ENCODE measurements around the gene PHB1.
"Not testable (repeated sequence)": the region's sequence is repeated elsewhere in the genome, so short reads cannot be mapped to it uniquely, and the experiment has no call there.

PHB1 gene

GRCh38 chr17:49365667-49366066 is 49.0 kb downstream of the PHB1 start:
- H3K27me3 ChIP-seq (ENCODE audit: control insufficient read depth, insufficient read depth, low read length), result no peaks in the 10 kb centered on the region
- H3K9me3 ChIP-seq (ENCODE audit: control insufficient read depth, low read depth, low read length), result no peaks in the 10 kb centered on the region
- no peak overlapping the region for H3K27ac ChIP-seq (ENCODE audit: low read length)
- H3K4me1 ChIP-seq (ENCODE audit: control insufficient read depth, low read depth, low read length), result peaks cover 9% of the 10 kb centered on the region
- H3K4me3 ChIP-seq (ENCODE audit: low read length), result no peak overlapping the region
- H3K36me3 ChIP-seq (ENCODE audit: control insufficient read depth, low read depth, low read length), result no peaks in the 10 kb centered on the region
- H3K9ac ChIP-seq (ENCODE audit: low read length), result no peak overlapping the region

GRCh38 chr17:49365126-49365525 is 49.6 kb downstream of the PHB1 start:
- H3K27ac ChIP-seq (ENCODE audit: low read length); H3K36me3 ChIP-seq (ENCODE audit: control insufficient read depth, low read depth, low read length); H3K27me3 ChIP-seq (ENCODE audit: control insufficient read depth, insufficient read depth, low read length); H3K4me3 ChIP-seq (ENCODE audit: low read length); H3K9me3 ChIP-seq (ENCODE audit: control insufficient read depth, low read depth, low read length); H3K9ac ChIP-seq (ENCODE audit: low read length): not testable (repeated sequence)
- H3K4me1 ChIP-seq (ENCODE audit: control insufficient read depth, low read depth, low read length), result peaks cover 12% of the 10 kb centered on the region

- H3K9ac ChIP-seq (ENCODE audit: low read length), result no peak overlapping the region
Observed at GRCh38 chr17:49364119-49364518, 50.6 kb downstream of the PHB1 start.

GRCh38 chr17:49363251-49363650 is 51.4 kb downstream of the PHB1 start:
- no peaks in the 10 kb centered on the region for H3K27me3 ChIP-seq (ENCODE audit: control insufficient read depth, insufficient read depth, low read length)
- no peak overlapping the region for H3K9ac ChIP-seq (ENCODE audit: low read length)
- H3K9me3 ChIP-seq (ENCODE audit: control insufficient read depth, low read depth, low read length), result no peaks in the 10 kb centered on the region
- no peak overlapping the region for H3K27ac ChIP-seq (ENCODE audit: low read length)
- peaks cover 22% of the 10 kb centered on the region for H3K4me1 ChIP-seq (ENCODE audit: control insufficient read depth, low read depth, low read length)
- H3K36me3 ChIP-seq (ENCODE audit: control insufficient read depth, low read depth, low read length), result no peaks in the 10 kb centered on the region
- H3K4me3 ChIP-seq (ENCODE audit: low read length), result peak overlapping the region; percentile 77

More at GRCh38 chr17:49364119-49364518, 50.6 kb downstream of the PHB1 start:
- Histone ChIP-seq H3K4me1 (ENCODE audit: control insufficient read depth, low read depth, low read length) (peaks cover 19% of the 10 kb centered on the region), H3K9me3 (ENCODE audit: control insufficient read depth, low read depth, low read length) (no peaks in the 10 kb centered on the region), H3K4me3 (ENCODE audit: low read length) (no peak overlapping the region), H3K27ac (ENCODE audit: low read length) (no peak overlapping the region), H3K36me3 (ENCODE audit: control insufficient read depth, low read depth, low read length) (no peaks in the 10 kb centered on the region), H3K27me3 (ENCODE audit: control insufficient read depth, insufficient read depth, low read length) (no peaks in the 10 kb centered on the region)

- no peaks in the 10 kb centered on the region for H3K36me3 ChIP-seq (ENCODE audit: control insufficient read depth, low read depth, low read length)
- peak overlapping the region; percentile 77 for H3K4me3 ChIP-seq (ENCODE audit: low read length)
- peak overlapping the region; percentile 6 for H3K9ac ChIP-seq (ENCODE audit: low read length)
- H3K9me3 ChIP-seq (ENCODE audit: control insufficient read depth, low read depth, low read length), result no peaks in the 10 kb centered on the region
- no peak overlapping the region for H3K27ac ChIP-seq (ENCODE audit: low read length)
- H3K27me3 ChIP-seq (ENCODE audit: control insufficient read depth, insufficient read depth, low read length), result no peaks in the 10 kb centered on the region
- peaks cover 22% of the 10 kb centered on the region for H3K4me1 ChIP-seq (ENCODE audit: control insufficient read depth, low read depth, low read length)
Observed at GRCh38 chr17:49362723-49363117, 52.0 kb downstream of the PHB1 start.

- H3K4me1 ChIP-seq (ENCODE audit: control insufficient read depth, low read depth, low read length), result peaks cover 22% of the 10 kb centered on the region
- peak within 1 kb of the TSS; percentile 81 for H3K9ac ChIP-seq (ENCODE audit: low read length)
- no peaks in the 10 kb centered on the region for H3K9me3 ChIP-seq (ENCODE audit: control insufficient read depth, low read depth, low read length)
- no peaks in the 10 kb centered on the region for H3K36me3 ChIP-seq (ENCODE audit: control insufficient read depth, low read depth, low read length)
- peak within 1 kb of the TSS; percentile 13 for H3K27ac ChIP-seq (ENCODE audit: low read length)
- H3K4me3 ChIP-seq (ENCODE audit: low read length), result peak within 1 kb of the TSS; percentile 77
- H3K27me3 ChIP-seq (ENCODE audit: control insufficient read depth, insufficient read depth, low read length), result no peaks in the 10 kb centered on the region
Observed at GRCh38 chr17:49361902-49362722, 52.6 kb downstream of the PHB1 start, which contains the start of gene ZNF652. ZNF652 (minus strand) TSS chr17:49362250; CDS start chr17:49317725, 44,525 bp downstream.

- Histone ChIP-seq H3K27ac (ENCODE audit: low read length) (peak overlapping the region; percentile 13), H3K4me1 (ENCODE audit: control insufficient read depth, low read depth, low read length) (peaks cover 22% of the 10 kb centered on the region)
Observed at GRCh38 chr17:49361129-49361901, 53.4 kb downstream of the PHB1 start.

GRCh38 chr17:49360796-49361128 is 53.9 kb downstream of the PHB1 start:
- H3K27ac ChIP-seq (ENCODE audit: low read length), result no peak overlapping the region
- H3K9ac ChIP-seq (ENCODE audit: low read length), result peak overlapping the region; percentile 81
- H3K9me3 ChIP-seq (ENCODE audit: control insufficient read depth, low read depth, low read length), result no peaks in the 10 kb centered on the region
- peaks cover 22% of the 10 kb centered on the region for H3K4me1 ChIP-seq (ENCODE audit: control insufficient read depth, low read depth, low read length)
- H3K4me3 ChIP-seq (ENCODE audit: low read length), result peak overlapping the region; percentile 77
- H3K36me3 ChIP-seq (ENCODE audit: control insufficient read depth, low read depth, low read length), result no peaks in the 10 kb centered on the region
- no peaks in the 10 kb centered on the region for H3K27me3 ChIP-seq (ENCODE audit: control insufficient read depth, insufficient read depth, low read length)

More at GRCh38 chr17:49361129-49361901, 53.4 kb downstream of the PHB1 start:
- peak overlapping the region; percentile 81 for H3K9ac ChIP-seq (ENCODE audit: low read length)
- no peaks in the 10 kb centered on the region for H3K9me3 ChIP-seq (ENCODE audit: control insufficient read depth, low read depth, low read length)
- peak overlapping the region; percentile 77 for H3K4me3 ChIP-seq (ENCODE audit: low read length)
- no peaks in the 10 kb centered on the region for H3K27me3 ChIP-seq (ENCODE audit: control insufficient read depth, insufficient read depth, low read length)
- no peaks in the 10 kb centered on the region for H3K36me3 ChIP-seq (ENCODE audit: control insufficient read depth, low read depth, low read length)

- no peaks in the 10 kb centered on the region for H3K9me3 ChIP-seq (ENCODE audit: control insufficient read depth, low read depth, low read length)
- H3K9ac ChIP-seq (ENCODE audit: low read length), result peak overlapping the region; percentile 81
- peaks cover 22% of the 10 kb centered on the region for H3K4me1 ChIP-seq (ENCODE audit: control insufficient read depth, low read depth, low read length)
- H3K36me3 ChIP-seq (ENCODE audit: control insufficient read depth, low read depth, low read length), result no peaks in the 10 kb centered on the region
- no peak overlapping the region for H3K27ac ChIP-seq (ENCODE audit: low read length)
- H3K4me3 ChIP-seq (ENCODE audit: low read length), result peak overlapping the region; percentile 77
- no peaks in the 10 kb centered on the region for H3K27me3 ChIP-seq (ENCODE audit: control insufficient read depth, insufficient read depth, low read length)
Observed at GRCh38 chr17:49359990-49360795, 54.5 kb downstream of the PHB1 start.

GRCh38 chr17:49358641-49359247 is 55.9 kb downstream of the PHB1 start:
- peaks cover 22% of the 10 kb centered on the region for H3K4me1 ChIP-seq (ENCODE audit: control insufficient read depth, low read depth, low read length)
- H3K4me3 ChIP-seq (ENCODE audit: low read length), result no peak overlapping the region
- no peaks in the 10 kb centered on the region for H3K36me3 ChIP-seq (ENCODE audit: control insufficient read depth, low read depth, low read length)
- no peak overlapping the region for H3K9ac ChIP-seq (ENCODE audit: low read length)
- H3K27me3 ChIP-seq (ENCODE audit: control insufficient read depth, insufficient read depth, low read length), result no peaks in the 10 kb centered on the region
- H3K27ac ChIP-seq (ENCODE audit: low read length), result no peak overlapping the region
- H3K9me3 ChIP-seq (ENCODE audit: control insufficient read depth, low read depth, low read length), result no peaks in the 10 kb centered on the region

GRCh38 chr17:49357516-49357915 is 57.2 kb downstream of the PHB1 start:
- Histone ChIP-seq H3K27me3 (ENCODE audit: control insufficient read depth, insufficient read depth, low read length) (no peaks in the 10 kb centered on the region), H3K27ac (ENCODE audit: low read length) (no peak overlapping the region), H3K36me3 (ENCODE audit: control insufficient read depth, low read depth, low read length) (no peaks in the 10 kb centered on the region), H3K9ac (ENCODE audit: low read length) (no peak overlapping the region), H3K4me1 (ENCODE audit: control insufficient read depth, low read depth, low read length) (peaks cover 18% of the 10 kb centered on the region), H3K9me3 (ENCODE audit: control insufficient read depth, low read depth, low read length) (no peaks in the 10 kb centered on the region), H3K4me3 (ENCODE audit: low read length) (no peak overlapping the region)

Measured in iPS-18a (cell line).